ENCODE measurements around the gene IGSF21. TPM values are rescaled to one million over a fixed set of nuclear protein-coding genes. Genes with fewer than 3 reads are reported as not detected.

The IGSF21 gene
- under 1 TPM; 0.06 to 0.13 TPM for polyA plus RNA-seq

DNA sequence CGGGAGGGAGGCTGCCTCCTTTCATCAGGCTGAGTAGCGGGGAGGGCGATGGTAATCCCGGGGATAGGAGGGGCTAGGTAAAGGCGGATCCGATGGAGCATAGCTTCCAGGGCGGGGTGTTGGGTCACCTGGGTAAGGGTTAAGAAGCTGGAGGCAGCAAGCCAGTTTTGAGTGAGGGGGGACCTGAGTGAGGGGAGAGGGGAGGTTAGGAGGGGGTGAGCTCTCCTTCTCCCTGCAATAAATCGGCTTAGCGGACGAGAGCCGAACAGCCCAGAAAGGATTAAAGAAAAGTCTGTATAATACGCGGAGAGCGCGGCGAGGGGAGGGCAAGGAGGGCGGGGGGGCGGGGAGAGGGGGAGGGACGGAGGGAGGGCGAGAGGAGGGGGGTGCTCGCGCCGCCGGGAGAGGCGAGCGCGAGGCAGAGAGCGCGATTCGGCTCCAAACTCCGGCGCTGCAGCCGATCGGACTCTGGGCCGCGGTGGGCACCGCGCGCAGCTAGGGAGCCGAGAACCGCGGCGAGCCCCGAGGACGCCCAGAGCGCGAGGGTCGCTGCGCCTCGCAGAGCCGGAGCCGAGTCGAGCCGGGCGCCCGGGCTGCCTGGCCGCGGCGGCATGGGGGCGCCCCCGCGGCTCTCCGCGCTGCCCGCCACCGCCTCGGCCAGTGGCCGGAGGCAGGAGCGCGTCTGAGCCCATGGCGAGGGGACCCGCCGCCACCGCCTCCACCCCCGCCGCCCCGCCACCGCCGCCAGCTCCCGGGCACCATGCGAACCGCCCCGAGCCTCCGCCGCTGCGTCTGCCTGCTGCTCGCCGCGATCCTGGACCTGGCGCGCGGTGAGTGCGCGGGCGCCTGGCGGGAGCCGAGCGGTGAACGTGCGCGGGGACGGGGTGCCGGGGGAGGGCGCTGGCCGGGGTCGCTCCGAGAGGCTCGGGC lies at the start of gene IGSF21:
Gene IGSF21 (plus strand): TSS at position 430 of the 930 bp plus-strand sequence. CDS start 331 bp downstream, at position 761.
- 1 to 3% methylated on average over 50 to 106 of the region's 108 CpGs for WGBS, 2 donors
- H3K4me1 ChIP-seq (ENCODE audit: control insufficient read depth in 2 of 2, insufficient read depth in 2 of 2, low read length in 1 of 2): peaks cover 6 to 18% of the 10 kb centered on the region in 2 donors
- no peak within 1 kb of the TSS for H3K27ac ChIP-seq (ENCODE audit: low read depth in 2 of 2, low read length in 1 of 2)
- peaks cover 13 to 22% of the 10 kb centered on the region in 2 donors for H3K27me3 ChIP-seq (ENCODE audit: control insufficient read depth in 1 of 2, insufficient read depth in 2 of 2, low read length in 2 of 2)
- H3K9me3 ChIP-seq (ENCODE audit: control insufficient read depth in 2 of 2, insufficient read depth in 1 of 2, low read depth in 1 of 2, low read length in 1 of 2): peaks cover 0 to 7% of the 10 kb centered on the region in 2 donors
- H3K36me3 ChIP-seq (ENCODE audit: control insufficient read depth in 2 of 2, insufficient read depth in 2 of 2, low read length in 1 of 2): no peaks in the 10 kb centered on the region
- H3K4me3 ChIP-seq (ENCODE audit: low read depth in 1 of 2, low read length in 2 of 2): no peak within 1 kb of the TSS

DNA sequence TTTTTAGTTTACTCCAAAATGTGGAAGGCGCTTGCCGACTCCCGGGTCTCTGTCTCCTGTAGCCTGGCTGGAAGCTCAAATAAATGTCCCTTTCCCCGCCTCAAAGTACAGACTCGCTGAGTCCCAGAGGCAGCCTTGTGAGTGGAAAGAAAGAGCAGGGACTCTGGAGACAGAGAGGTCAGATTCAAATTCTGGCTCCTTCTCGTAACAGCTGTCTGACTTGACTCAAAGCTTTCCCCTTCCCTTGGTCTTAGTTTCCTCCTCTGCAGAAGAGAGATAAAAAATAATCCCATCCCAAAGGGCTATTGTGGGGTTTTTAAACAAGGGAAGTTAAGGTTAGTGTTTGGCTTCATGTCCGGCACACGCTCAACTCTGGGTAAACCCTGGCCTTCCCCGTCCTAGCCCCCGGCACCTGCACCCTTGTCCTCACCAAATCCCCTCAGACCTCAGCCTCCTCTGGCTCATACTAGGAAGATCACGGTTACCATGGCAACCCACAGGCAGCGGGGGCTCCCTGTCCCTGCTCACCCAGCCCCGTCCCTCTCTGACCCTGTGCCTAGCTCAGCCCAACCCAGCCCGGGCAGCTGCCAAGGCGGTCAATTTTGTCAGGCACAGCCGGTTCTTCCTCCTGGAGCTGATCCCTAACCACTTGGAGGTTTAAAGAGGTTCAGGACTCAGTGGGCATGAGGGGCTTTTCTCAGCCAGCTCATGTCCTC lies 49.2 kb upstream of the IGSF21 start:
- Histone ChIP-seq H3K36me3 (ENCODE audit: control insufficient read depth in 2 of 2, insufficient read depth in 2 of 2, low read length in 1 of 2) (no peaks in the 10 kb centered on the region), H3K27me3 (ENCODE audit: control insufficient read depth in 1 of 2, insufficient read depth in 2 of 2, low read length in 2 of 2) (no peaks in the 10 kb centered on the region), H3K4me3 (ENCODE audit: low read depth in 1 of 2, low read length in 2 of 2) (no peak overlapping the region), H3K9me3 (ENCODE audit: control insufficient read depth in 2 of 2, insufficient read depth in 1 of 2, low read depth in 1 of 2, low read length in 1 of 2) (no peaks in the 10 kb centered on the region), H3K4me1 (ENCODE audit: control insufficient read depth in 2 of 2, insufficient read depth in 2 of 2, low read length in 1 of 2) (no peaks in the 10 kb centered on the region), H3K27ac (ENCODE audit: low read depth in 2 of 2, low read length in 1 of 2) (no peak overlapping the region)
- WGBS, 2 donors: 65 to 68% methylated on average over 16 of the region's 16 CpGs

DNA sequence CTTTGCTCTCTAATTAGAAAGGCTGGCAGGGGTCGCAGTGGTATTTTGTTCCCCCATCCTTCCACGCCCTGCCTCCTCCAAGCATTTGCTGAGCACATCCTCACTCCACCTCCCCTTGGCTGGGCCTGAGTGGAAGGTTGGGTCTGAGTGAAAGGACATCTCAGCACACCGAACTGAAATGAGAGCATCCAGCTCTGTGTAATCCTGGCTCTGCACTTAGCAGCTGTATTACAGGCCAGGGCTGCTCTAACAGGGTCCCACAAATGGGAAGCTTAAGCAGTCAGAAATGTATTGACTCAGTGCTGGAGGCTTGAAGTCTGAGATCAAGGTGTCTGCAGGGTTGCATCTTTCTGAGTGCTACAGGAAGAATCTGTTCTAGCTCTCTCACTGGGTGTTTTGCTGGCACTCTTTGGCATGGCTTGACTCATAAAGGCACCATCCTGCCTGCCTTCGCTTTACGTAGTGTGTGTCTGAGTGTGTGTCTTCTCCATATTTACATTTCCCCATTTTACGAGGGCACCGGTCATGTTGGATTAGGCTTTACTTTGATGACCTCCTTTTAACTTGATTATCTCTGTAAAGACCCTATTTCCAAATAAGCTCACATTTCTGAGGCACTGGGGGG lies 48.5 kb upstream of the IGSF21 start:
- Histone ChIP-seq H3K4me3 (ENCODE audit: low read depth in 1 of 2, low read length in 2 of 2) (no peak overlapping the region), H3K36me3 (ENCODE audit: control insufficient read depth in 2 of 2, insufficient read depth in 2 of 2, low read length in 1 of 2) (no peaks in the 10 kb centered on the region), H3K4me1 (ENCODE audit: control insufficient read depth in 2 of 2, insufficient read depth in 2 of 2, low read length in 1 of 2) (no peaks in the 10 kb centered on the region), H3K27ac (ENCODE audit: low read depth in 2 of 2, low read length in 1 of 2) (no peak overlapping the region), H3K27me3 (ENCODE audit: control insufficient read depth in 1 of 2, insufficient read depth in 2 of 2, low read length in 2 of 2) (no peaks in the 10 kb centered on the region), H3K9me3 (ENCODE audit: control insufficient read depth in 2 of 2, insufficient read depth in 1 of 2, low read depth in 1 of 2, low read length in 1 of 2) (no peaks in the 10 kb centered on the region)
- WGBS, 2 donors: 69 to 72% methylated on average over 7 of the region's 7 CpGs

DNA sequence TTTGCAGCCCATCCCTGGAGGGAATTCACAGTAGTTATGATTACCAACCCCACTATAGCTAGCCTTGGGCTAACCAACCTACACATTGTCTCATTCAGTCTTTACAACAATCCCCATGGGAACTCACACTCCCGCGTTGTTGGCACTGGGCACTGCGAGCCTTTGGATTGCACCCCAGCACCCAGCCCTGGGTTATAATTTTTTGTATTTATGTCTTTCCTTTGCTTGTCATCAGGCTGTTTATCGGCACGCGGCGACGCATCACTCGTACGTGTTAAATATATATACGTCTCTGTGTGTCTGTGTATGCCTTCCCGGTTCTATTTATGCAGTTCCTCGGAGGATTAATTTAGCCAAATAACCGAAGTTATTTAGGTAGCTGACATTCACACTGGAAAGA lies 47.2 kb upstream of the IGSF21 start:
- H3K4me3 ChIP-seq (ENCODE audit: low read depth in 1 of 2, low read length in 2 of 2): no peak overlapping the region
- H3K27me3 ChIP-seq (ENCODE audit: control insufficient read depth in 1 of 2, insufficient read depth in 2 of 2, low read length in 2 of 2): no peaks in the 10 kb centered on the region
- 88 to 90% methylated on average over 14 of the region's 14 CpGs for WGBS, 2 donors
- H3K36me3 ChIP-seq (ENCODE audit: control insufficient read depth in 2 of 2, insufficient read depth in 2 of 2, low read length in 1 of 2): no peaks in the 10 kb centered on the region
- no peaks in the 10 kb centered on the region for H3K4me1 ChIP-seq (ENCODE audit: control insufficient read depth in 2 of 2, insufficient read depth in 2 of 2, low read length in 1 of 2)
- H3K27ac ChIP-seq (ENCODE audit: low read depth in 2 of 2, low read length in 1 of 2): no peak overlapping the region
- no peaks in the 10 kb centered on the region for H3K9me3 ChIP-seq (ENCODE audit: control insufficient read depth in 2 of 2, insufficient read depth in 1 of 2, low read depth in 1 of 2, low read length in 1 of 2)

DNA sequence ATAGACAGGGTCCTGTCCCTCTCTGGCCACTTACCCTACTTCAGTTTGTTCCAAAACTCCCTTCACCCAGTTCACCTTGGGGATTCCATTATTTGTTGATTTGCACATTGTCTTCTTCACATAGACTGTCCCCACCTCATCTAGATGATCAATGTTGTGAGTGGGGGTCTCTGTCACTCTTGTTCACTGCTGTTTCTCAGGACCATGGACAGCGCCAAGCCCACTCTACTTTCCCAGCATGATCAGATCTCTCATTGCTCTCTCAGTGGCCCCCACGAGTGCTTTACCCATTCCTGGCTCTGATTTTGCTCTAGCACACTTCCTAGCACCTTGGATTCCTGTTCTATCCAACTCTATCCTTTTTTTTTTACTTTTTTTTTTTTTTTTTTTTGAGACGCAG lies 45.4 kb upstream of the IGSF21 start:
- H3K4me1 ChIP-seq (ENCODE audit: control insufficient read depth in 2 of 2, insufficient read depth in 2 of 2, low read length in 1 of 2): no peaks in the 10 kb centered on the region

DNA sequence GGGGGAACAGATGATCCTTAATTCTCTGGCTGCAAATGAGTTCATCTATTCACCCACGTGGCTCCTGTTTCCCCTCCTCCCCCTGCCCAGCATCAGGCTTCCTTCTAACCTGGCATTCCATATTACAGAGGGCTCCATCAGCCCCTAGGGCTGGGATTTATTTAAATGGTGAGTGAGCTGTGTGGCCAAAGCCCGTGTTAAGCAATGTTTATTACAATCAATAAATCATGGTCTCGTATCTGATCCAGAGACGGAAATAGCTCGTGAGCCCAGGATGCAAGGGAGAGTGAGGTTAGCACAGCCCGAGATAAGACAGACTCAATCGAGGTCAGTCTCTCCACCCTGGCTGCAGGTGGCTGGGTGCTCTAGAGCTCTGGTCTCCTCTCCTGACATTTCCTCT lies 43.1 kb upstream of the IGSF21 start:
- Histone ChIP-seq H3K9me3 (ENCODE audit: control insufficient read depth in 2 of 2, insufficient read depth in 1 of 2, low read depth in 1 of 2, low read length in 1 of 2) (no peaks in the 10 kb centered on the region), H3K27me3 (ENCODE audit: control insufficient read depth in 1 of 2, insufficient read depth in 2 of 2, low read length in 2 of 2) (peaks cover 0 to 4% of the 10 kb centered on the region in 2 donors), H3K36me3 (ENCODE audit: control insufficient read depth in 2 of 2, insufficient read depth in 2 of 2, low read length in 1 of 2) (no peaks in the 10 kb centered on the region), H3K4me3 (ENCODE audit: low read depth in 1 of 2, low read length in 2 of 2) (no peak overlapping the region), H3K27ac (ENCODE audit: low read depth in 2 of 2, low read length in 1 of 2) (no peak overlapping the region), H3K4me1 (ENCODE audit: control insufficient read depth in 2 of 2, insufficient read depth in 2 of 2, low read length in 1 of 2) (no peaks in the 10 kb centered on the region)
- 15 to 28% methylated on average over 7 of the region's 7 CpGs for WGBS, 2 donors

More for the DNA sequence above, 45.4 kb upstream of the IGSF21 start:
- H3K36me3 ChIP-seq (ENCODE audit: control insufficient read depth in 2 of 2, insufficient read depth in 2 of 2, low read length in 1 of 2): no peaks in the 10 kb centered on the region
- H3K27ac ChIP-seq (ENCODE audit: low read depth in 2 of 2, low read length in 1 of 2): no peak overlapping the region
- no peaks in the 10 kb centered on the region for H3K27me3 ChIP-seq (ENCODE audit: control insufficient read depth in 1 of 2, insufficient read depth in 2 of 2, low read length in 2 of 2)
- WGBS, 2 donors: 59 to 64% methylated on average over 3 of the region's 3 CpGs
- no peak overlapping the region for H3K4me3 ChIP-seq (ENCODE audit: low read depth in 1 of 2, low read length in 2 of 2)
- H3K9me3 ChIP-seq (ENCODE audit: control insufficient read depth in 2 of 2, insufficient read depth in 1 of 2, low read depth in 1 of 2, low read length in 1 of 2): no peaks in the 10 kb centered on the region

DNA sequence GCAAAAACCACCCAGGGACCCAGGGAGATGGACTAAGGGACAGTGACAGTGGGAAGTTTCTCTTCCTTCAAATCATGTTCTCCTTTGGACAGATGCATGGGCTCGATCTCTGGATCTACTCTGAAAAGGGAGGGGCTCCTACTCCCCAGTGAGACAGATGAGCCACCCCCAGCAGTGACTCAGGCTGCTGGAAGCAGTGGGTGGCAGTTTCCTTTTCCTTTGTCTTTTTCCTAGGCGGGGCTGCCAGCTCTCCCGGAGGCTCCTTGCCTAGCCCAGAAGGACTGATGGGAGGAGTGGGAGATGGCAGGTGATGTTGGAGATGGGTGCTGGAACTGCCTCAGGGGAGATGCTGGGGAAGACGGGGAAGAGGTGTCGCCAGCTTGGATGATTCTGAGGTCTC lies 41.0 kb upstream of the IGSF21 start:
- Histone ChIP-seq H3K27ac (ENCODE audit: low read depth in 2 of 2, low read length in 1 of 2) (no peak overlapping the region), H3K27me3 (ENCODE audit: control insufficient read depth in 1 of 2, insufficient read depth in 2 of 2, low read length in 2 of 2) (peaks cover 0 to 4% of the 10 kb centered on the region in 2 donors), H3K9me3 (ENCODE audit: control insufficient read depth in 2 of 2, insufficient read depth in 1 of 2, low read depth in 1 of 2, low read length in 1 of 2) (no peaks in the 10 kb centered on the region), H3K4me1 (ENCODE audit: control insufficient read depth in 2 of 2, insufficient read depth in 2 of 2, low read length in 1 of 2) (no peaks in the 10 kb centered on the region), H3K4me3 (ENCODE audit: low read depth in 1 of 2, low read length in 2 of 2) (no peak overlapping the region), H3K36me3 (ENCODE audit: control insufficient read depth in 2 of 2, insufficient read depth in 2 of 2, low read length in 1 of 2) (no peaks in the 10 kb centered on the region)
- 57 to 70% methylated on average over 5 of the region's 5 CpGs for WGBS, 2 donors

DNA sequence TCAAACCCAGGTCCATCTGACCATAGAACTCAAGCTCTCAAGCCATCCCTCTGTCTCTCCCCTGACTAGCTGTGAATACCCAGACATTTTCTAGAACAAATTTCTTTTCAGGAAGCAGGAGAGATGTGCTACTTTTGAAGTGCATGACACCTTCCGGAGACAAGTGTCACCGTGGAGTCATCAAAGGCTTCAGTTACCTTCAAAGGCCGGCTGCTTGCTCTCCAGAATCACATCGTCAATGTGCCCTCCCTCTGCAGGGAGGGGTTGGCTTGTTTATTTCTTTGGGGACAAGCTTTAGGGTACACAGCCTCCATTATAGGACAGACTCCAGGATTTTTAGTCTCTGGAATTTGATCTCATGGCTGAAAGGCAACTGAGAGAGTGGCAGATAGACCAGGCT lies 37.7 kb upstream of the IGSF21 start:
- no peaks in the 10 kb centered on the region for H3K9me3 ChIP-seq (ENCODE audit: control insufficient read depth in 2 of 2, insufficient read depth in 1 of 2, low read depth in 1 of 2, low read length in 1 of 2)
- H3K27me3 ChIP-seq (ENCODE audit: control insufficient read depth in 1 of 2, insufficient read depth in 2 of 2, low read length in 2 of 2): peaks cover 0 to 4% of the 10 kb centered on the region in 2 donors
- WGBS, 2 donors: 46 to 47% methylated on average over 4 of the region's 4 CpGs
- H3K36me3 ChIP-seq (ENCODE audit: control insufficient read depth in 2 of 2, insufficient read depth in 2 of 2, low read length in 1 of 2): no peaks in the 10 kb centered on the region
- no peak overlapping the region for H3K27ac ChIP-seq (ENCODE audit: low read depth in 2 of 2, low read length in 1 of 2)
- H3K4me3 ChIP-seq (ENCODE audit: low read depth in 1 of 2, low read length in 2 of 2): no peak overlapping the region
- no peaks in the 10 kb centered on the region for H3K4me1 ChIP-seq (ENCODE audit: control insufficient read depth in 2 of 2, insufficient read depth in 2 of 2, low read length in 1 of 2)

DNA sequence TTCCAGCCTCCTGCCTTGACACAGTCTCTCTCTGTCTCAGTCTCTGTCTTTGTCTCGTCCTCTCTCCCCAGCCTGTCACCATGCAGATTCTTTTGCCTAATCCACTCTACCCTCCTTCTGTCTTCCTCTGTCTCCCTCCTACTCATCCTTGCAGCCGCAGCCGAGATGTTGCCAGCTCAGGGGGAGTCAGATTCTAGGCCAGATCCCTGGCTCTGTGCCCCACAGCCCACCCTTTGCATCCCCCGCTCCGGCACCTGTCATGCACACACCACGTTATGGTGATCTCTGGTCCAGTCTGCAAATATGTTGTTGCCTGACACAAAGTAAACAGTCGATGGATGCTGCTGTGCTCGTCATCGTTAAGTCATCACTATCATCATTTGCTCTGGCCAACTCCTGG lies 35.5 kb upstream of the IGSF21 start:
- H3K4me1 ChIP-seq (ENCODE audit: control insufficient read depth in 2 of 2, insufficient read depth in 2 of 2, low read length in 1 of 2): no peaks in the 10 kb centered on the region
- H3K27me3 ChIP-seq (ENCODE audit: control insufficient read depth in 1 of 2, insufficient read depth in 2 of 2, low read length in 2 of 2): peaks cover 0 to 4% of the 10 kb centered on the region in 2 donors
- H3K4me3 ChIP-seq (ENCODE audit: low read depth in 1 of 2, low read length in 2 of 2): no peak overlapping the region
- H3K27ac ChIP-seq (ENCODE audit: low read depth in 2 of 2, low read length in 1 of 2): no peak overlapping the region
- H3K9me3 ChIP-seq (ENCODE audit: control insufficient read depth in 2 of 2, insufficient read depth in 1 of 2, low read depth in 1 of 2, low read length in 1 of 2): no peaks in the 10 kb centered on the region
- H3K36me3 ChIP-seq (ENCODE audit: control insufficient read depth in 2 of 2, insufficient read depth in 2 of 2, low read length in 1 of 2): no peaks in the 10 kb centered on the region
- WGBS, 2 donors: 72 to 74% methylated on average over 9 of the region's 9 CpGs
